Measurements from ENCODE around the gene CAMKK1. TPM values are rescaled to one million over a fixed set of nuclear protein-coding genes. Genes with fewer than 3 reads are reported as not detected.

The CAMKK1 gene
- total RNA-seq, 1 experiment from 2014 or later, result 10.1 TPM

DNA sequence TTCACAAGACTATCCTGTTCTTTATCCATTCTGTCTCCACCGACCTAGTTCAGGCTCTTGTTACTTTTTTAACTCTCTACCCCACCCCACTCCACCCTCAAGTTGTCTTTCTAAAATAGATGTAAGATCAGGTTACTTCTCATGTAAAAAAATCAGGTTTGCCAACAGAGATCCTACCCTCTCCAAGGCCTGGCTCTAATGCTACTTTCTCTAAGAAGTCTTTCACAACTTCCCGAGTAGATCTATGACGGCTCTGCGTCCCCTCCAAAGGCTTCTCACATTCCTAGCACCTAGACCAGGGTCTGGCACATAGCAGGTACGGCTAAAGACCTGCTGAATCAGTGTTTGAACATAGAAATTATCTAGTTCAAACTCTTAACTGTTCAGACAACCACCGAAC is 77.7 kb downstream of the CAMKK1 start:
- Histone ChIP-seq H3K4me3 (ENCODE audit: low read length) (no peak overlapping the region), H3K27me3 (ENCODE audit: low read length) (no peaks in the 10 kb centered on the region), H3K9me2 (replicated peaks; ENCODE audit: low read length) (no peaks in the 10 kb centered on the region), H3K9ac (ENCODE audit: low read length) (no peak overlapping the region), H3K27ac (ENCODE audit: low read length) (no peak overlapping the region), H3K9me3 (ENCODE audit: low read length) (no peaks in the 10 kb centered on the region), H3K4me1 (ENCODE audit: insufficient read depth, low read length) (0 out of 2 replicates have a peak, but pooled peaks cover 8% of the 10 kb centered on the region), H3K79me2 (ENCODE audit: low read length) (no peaks in the 10 kb centered on the region), H4K20me1 (ENCODE audit: low read length) (no peaks in the 10 kb centered on the region), H2AFZ (ENCODE audit: low read length) (no peak overlapping the region), H3F3A (ENCODE audit: low read length, unreplicated experiment) (no peaks in the 10 kb centered on the region), H3K36me3 (ENCODE audit: low read depth, low read length) (peaks cover 9% of the 10 kb centered on the region; the same call in 1 of the 2 replicates), H3K4me2 (ENCODE audit: low read length) (no peak overlapping the region)
- DNase-seq, result no peak
- intact Hi-C loops (cut with micrococcal nuclease), result no loop called here
- ChIA-PET POLR2A (ENCODE audit: unreplicated experiment) (no interaction called here), CTCF (no interaction called here)
- ATAC-seq, result no peak
- no peak for TF ChIP-seq CTCF (conservative IDR thresholded peaks at IDR 0.05; ENCODE audit: low read depth, low read length)
- no peak for TF ChIP-seq EZH2phosphoT487 (IDR thresholded peaks at IDR 0.05; ENCODE audit: borderline replicate concordance, low read length)
- no peak for TF ChIP-seq EZH2 (IDR thresholded peaks at IDR 0.05; ENCODE audit: low read length, unreplicated experiment)
- no TSS peak for BruUV-seq (replicated peaks)

GRCh38 chr17:3814361-3814760 is 78.5 kb downstream of the CAMKK1 start:
- no peak overlapping the region for H3K9ac ChIP-seq (ENCODE audit: low read length)
- no peaks in the 10 kb centered on the region for H3F3A ChIP-seq (ENCODE audit: low read length, unreplicated experiment)
- no peak overlapping the region for H2AFZ ChIP-seq (ENCODE audit: low read length)
- intact Hi-C loops (cut with micrococcal nuclease), result no loop called here
- BruUV-seq (replicated peaks), result no TSS peak
- no peaks in the 10 kb centered on the region for H4K20me1 ChIP-seq (ENCODE audit: low read length)
- 0 out of 2 replicates have a peak, but pooled peaks cover 8% of the 10 kb centered on the region for H3K4me1 ChIP-seq (ENCODE audit: insufficient read depth, low read length)
- H3K36me3 ChIP-seq (ENCODE audit: low read depth, low read length), result peaks cover 9% of the 10 kb centered on the region; the same call in 1 of the 2 replicates
- H3K79me2 ChIP-seq (ENCODE audit: low read length), result no peaks in the 10 kb centered on the region
- no peak for ATAC-seq
- H3K27ac ChIP-seq (ENCODE audit: low read length), result no peak overlapping the region
- no peak overlapping the region for H3K4me2 ChIP-seq (ENCODE audit: low read length)
- TF ChIP-seq EZH2 (IDR thresholded peaks at IDR 0.05; ENCODE audit: low read length, unreplicated experiment) (no peak), EZH2phosphoT487 (IDR thresholded peaks at IDR 0.05; ENCODE audit: borderline replicate concordance, low read length) (no peak), CTCF (conservative IDR thresholded peaks at IDR 0.05; ENCODE audit: low read depth, low read length) (no peak)
- no peak for DNase-seq
- H3K9me2 ChIP-seq (replicated peaks; ENCODE audit: low read length), result no peaks in the 10 kb centered on the region
- POLR2A ChIA-PET (ENCODE audit: unreplicated experiment), result no interaction called here
- no peaks in the 10 kb centered on the region for H3K27me3 ChIP-seq (ENCODE audit: low read length)
- CTCF ChIA-PET, result no interaction called here
- no peaks in the 10 kb centered on the region for H3K9me3 ChIP-seq (ENCODE audit: low read length)
- no peak overlapping the region for H3K4me3 ChIP-seq (ENCODE audit: low read length)

DNA sequence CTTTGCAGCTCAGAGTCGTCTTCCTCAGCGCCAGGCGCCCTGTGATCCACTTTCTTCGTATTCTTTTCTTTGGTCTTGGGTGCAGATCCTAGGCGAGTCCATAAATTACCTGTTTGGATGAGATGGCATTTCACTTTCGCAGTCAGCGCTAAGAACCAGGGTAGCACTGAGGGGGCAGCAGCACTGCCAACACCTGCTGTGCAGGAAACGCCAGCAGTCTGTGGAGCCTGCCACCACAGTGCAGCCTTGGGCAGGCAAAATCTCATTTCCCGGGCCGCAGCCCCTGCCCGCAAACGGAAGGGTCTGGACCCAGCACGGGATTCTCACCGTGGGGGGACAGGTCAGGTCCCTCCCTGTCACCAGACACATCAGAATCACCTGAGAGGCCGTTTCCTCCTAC is 79.7 kb downstream of the CAMKK1 start:
- ChIA-PET POLR2A (ENCODE audit: unreplicated experiment) (no interaction called here), CTCF (no interaction called here)
- TF ChIP-seq EZH2phosphoT487 (IDR thresholded peaks at IDR 0.05; ENCODE audit: borderline replicate concordance, low read length), result no peak
- no peak for TF ChIP-seq EZH2 (IDR thresholded peaks at IDR 0.05; ENCODE audit: low read length, unreplicated experiment)
- no peak for TF ChIP-seq CTCF (conservative IDR thresholded peaks at IDR 0.05; ENCODE audit: low read depth, low read length)
- no peak overlapping the region for H3K9ac ChIP-seq (ENCODE audit: low read length)
- 0 out of 2 replicates have a peak, but pooled peaks cover 7% of the 10 kb centered on the region for H3K4me1 ChIP-seq (ENCODE audit: insufficient read depth, low read length)
- H3K9me2 ChIP-seq (replicated peaks; ENCODE audit: low read length), result no peaks in the 10 kb centered on the region
- no peak overlapping the region for H3K27ac ChIP-seq (ENCODE audit: low read length)
- H3K4me2 ChIP-seq (ENCODE audit: low read length), result no peak overlapping the region
- peaks cover 9% of the 10 kb centered on the region; the same call in 1 of the 2 replicates for H3K36me3 ChIP-seq (ENCODE audit: low read depth, low read length)
- H3K4me3 ChIP-seq (ENCODE audit: low read length), result no peak overlapping the region
- no peaks in the 10 kb centered on the region for H3K79me2 ChIP-seq (ENCODE audit: low read length)
- no peaks in the 10 kb centered on the region for H3K9me3 ChIP-seq (ENCODE audit: low read length)
- no peaks in the 10 kb centered on the region for H4K20me1 ChIP-seq (ENCODE audit: low read length)
- ATAC-seq, result no peak
- no peaks in the 10 kb centered on the region for H3K27me3 ChIP-seq (ENCODE audit: low read length)
- intact Hi-C loops (cut with micrococcal nuclease), result no loop called here
- no peak for DNase-seq
- no TSS peak for BruUV-seq (replicated peaks)
- no peak overlapping the region for H2AFZ ChIP-seq (ENCODE audit: low read length)
- no peaks in the 10 kb centered on the region for H3F3A ChIP-seq (ENCODE audit: low read length, unreplicated experiment)

All from PC-3 (cell line).